LoVo (cell line): ENCODE results near the gene KIFC3.
"Not testable (repeated sequence)": the region's sequence is repeated elsewhere in the genome, so short reads cannot be mapped to it uniquely, and the experiment has no call there.

ENCODE experiments used
- DNase-seq: peaks from one replicate; pipeline ENCODE4 v3.0.0-alpha.2; 2016; ENCODE audit warnings: low spot score

KIFC3 gene

GRCh38 chr16:57802341-57803133 lies at the start of gene KIFC3:
Gene KIFC3, minus strand, starts transcription at chr16:57802491. Its CDS starts 4,248 bp downstream, at chr16:57798243.
- peak; percentile 61 for DNase-seq

- DNase-seq, result no peak
These were observed 45.9 kb upstream of the KIFC3 start for GRCh38 chr16:57848181-57848580.

- not testable (repeated sequence) for DNase-seq
These were observed 44.6 kb upstream of the KIFC3 start for GRCh38 chr16:57846931-57847330.

- DNase-seq, result no peak
These were observed 43.9 kb upstream of the KIFC3 start for GRCh38 chr16:57846078-57846697.

DNA sequence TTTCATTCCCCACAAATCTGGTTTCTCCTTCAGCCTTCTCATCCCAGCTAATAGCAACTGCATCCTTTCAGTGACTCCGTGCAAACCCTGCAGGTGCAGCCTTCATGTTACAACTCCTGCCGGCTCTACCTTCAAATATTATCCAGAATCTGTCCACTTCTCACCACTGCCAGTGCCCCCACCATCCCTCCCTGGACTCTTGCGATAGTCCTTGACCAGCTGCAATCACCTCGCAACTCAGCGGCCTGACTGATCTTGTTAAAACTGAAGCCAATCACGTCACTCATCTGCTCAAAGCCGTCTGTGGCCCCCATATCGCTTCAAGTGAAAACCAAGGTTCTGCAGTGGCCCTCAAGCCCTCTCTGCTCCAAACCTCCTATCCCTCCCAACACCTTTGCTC lies 42.8 kb upstream of the KIFC3 start:
- no peak for DNase-seq

- DNase-seq, result no peak
These were observed 42.2 kb upstream of the KIFC3 start for GRCh38 chr16:57844416-57845030.

- no peak for DNase-seq
These were observed 41.1 kb upstream of the KIFC3 start for GRCh38 chr16:57843400-57843799.

DNA sequence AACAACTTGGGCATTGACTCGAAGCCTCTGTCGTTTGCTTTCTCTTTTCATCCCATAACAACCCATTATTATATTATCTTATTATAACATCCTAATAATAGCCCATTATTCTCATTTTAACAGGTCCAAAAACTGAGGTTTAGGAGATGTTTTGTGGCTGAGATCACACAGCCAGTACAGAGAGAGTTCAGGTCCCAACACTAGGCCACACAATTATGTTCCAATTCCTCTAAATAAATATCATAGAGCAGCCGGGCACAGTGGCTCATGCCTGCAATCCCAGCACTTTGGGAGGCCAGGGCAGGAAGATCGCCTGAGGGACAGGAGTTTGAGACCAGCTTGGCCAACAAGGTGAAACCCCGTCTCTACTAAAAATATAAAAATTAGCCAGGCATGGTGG lies 40.3 kb upstream of the KIFC3 start:
- DNase-seq, result no peak

DNA sequence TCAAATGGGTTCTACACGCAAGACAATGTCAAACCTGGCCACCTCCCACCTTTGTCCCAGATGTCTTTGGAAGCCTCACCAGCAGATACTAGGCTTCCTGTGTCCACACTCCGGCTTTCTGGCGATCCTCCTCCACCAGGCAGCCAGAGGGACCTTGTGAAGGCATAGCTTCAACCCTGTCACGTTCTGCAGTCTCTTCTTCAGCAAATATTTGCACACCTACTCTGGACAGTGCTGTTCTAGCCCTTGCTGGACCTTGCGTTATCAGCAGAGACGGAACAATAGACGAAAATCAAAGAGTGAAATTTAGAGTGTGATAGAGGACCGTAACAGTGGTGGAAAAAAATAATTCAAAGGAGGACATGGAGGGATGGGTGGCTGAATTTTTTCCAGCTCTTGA lies 38.5 kb upstream of the KIFC3 start:
- no peak for DNase-seq

- no peak for DNase-seq
These were observed 35.9 kb upstream of the KIFC3 start for GRCh38 chr16:57838161-57838560.

DNA sequence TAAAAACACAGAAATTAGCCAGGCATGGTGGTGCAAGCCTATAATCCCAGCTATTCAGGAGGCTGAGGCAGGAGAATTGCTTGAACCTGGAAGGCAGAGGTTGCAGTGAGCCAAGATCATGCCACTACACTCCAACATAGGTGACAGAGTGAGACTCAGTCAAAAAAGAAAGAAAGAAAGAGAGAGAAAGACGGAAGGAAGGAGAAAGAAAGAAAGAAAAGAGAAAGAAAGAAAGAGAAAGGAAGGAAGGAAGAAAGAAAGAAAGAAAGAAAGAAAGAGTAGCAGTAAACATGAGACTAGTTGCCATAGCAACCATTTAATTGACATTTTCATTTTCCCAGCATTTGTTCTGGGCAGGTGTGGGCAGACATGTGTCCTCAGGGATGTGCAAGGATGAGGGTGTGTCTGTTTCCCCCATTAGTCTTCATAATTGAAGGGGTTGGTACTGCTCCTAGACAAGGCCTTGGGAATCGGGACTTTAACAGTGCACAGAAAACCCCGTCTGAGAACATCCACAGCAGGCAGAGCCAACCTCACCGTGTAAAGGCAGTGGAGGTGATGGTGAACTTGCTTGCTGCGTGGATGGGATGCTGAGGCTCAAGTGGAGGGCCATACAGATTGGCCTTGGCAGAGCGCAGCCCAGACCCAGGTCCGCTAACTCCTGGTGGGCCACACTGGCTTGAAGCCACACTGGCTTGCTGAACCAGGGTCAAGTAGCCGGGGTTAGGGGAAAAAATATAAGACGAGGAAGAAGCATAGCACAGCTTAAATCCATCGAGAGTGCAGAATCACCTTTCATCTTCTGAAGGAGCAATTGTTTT lies 35.2 kb upstream of the KIFC3 start:
- no peak for DNase-seq

DNA sequence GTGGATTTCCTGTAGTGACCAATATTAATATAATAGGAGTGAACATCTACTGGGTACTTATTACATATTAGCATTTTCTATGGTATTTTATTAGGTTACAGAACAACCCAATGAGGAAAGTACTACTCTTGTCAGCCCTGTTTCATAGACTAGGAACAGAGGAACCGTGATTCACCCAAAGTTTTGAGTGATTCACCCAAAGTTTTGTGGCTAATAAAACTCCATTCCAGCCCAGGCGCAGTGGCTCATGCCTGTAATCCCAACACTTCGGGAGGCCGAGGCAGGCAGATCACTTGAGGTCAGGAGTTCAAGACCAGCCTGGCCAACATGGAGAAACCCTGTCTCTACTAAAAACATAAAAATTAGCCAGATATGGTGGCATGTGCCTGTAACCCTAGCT lies 33.1 kb upstream of the KIFC3 start:
- DNase-seq, result not testable (repeated sequence)

DNA sequence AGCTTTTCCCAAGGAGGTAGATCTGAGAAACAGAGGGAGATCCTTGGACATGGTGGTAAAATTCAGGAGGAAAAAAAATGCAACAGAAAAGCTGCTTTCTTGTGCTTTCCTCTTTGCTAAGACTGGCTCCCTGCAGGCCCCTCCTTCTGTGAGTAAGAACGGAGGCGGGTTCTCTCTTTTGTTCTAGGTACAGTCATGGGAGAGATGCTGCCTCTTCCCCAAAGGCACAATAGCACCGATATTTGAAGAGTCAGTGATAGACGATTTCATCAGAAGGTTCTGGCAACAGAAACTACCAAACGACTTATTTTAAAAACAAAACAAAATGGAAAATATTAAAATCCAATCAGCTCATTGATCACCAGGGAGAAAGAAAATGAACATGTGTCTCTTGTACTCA lies 32.6 kb upstream of the KIFC3 start:
- no peak for DNase-seq

- DNase-seq, result peak; percentile 67
These were observed 28.7 kb upstream of the KIFC3 start for GRCh38 chr16:57830890-57831484.

- DNase-seq, result no peak
These were observed 27.7 kb upstream of the KIFC3 start for GRCh38 chr16:57829969-57830360.

GRCh38 chr16:57828272-57829161 lies 26.2 kb upstream of the KIFC3 start:
- no peak for DNase-seq

DNA sequence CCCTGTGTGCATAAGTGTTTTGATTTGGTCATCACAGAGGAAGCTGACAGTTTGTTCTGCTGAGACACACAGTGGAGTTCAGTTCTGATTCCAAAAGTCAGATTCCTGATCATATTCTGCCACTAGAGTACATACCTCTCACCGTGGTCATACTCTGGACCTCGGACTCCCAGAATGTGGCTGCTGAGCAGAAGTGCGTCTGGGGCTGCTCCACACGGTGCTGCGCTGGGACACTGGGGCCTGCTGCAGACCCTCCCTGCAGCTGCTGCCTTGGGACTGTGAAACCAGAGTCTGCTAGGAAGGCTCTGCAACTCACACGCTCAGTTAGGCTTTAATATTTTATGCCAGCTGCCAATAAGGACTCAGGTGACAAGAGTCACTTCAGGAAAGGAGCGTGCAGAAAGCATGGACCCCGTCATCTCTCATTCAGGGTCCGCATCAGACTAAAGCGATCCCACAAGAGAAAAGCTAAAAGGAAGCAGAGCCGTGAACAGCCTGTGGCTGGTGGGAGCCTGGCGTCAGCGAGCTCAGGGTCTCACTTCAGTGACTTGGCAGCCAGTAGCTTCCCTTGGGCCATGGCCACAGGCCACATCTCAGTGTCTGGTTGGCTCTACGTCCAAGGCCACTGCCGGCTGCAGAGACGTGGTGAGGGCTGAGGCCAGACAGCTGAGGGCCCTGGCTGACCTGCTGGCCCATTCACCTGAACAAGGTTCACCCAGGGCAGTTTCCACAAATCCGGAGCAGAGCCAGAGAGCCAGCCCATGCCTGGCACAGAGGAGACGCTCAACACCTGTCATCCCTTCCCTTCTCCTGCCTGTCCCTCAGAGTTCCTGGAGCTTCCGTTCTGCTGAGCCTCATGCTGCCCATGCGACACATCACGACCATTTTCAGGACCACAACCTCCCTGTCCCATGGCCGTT lies 24.7 kb upstream of the KIFC3 start:
- no peak for DNase-seq

DNA sequence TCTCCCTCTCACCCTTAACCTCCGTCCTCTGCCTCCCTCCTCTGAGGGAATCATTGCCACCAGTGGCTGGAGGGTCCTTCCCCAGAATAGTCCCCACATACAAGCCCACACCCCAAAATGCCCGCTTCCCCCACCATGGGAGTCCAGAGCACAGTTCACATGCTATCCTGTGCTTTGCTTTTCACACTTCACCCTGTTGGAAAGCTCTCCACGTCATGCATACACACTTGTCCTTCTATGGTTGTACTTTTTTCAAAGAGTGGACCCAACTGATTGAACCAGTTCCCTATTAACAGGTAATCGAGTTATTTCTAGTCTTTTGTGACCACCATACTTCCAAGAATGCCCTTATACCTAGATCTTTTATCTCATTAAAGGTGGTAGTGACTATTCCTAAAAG lies 23.8 kb upstream of the KIFC3 start:
- DNase-seq, result no peak

DNA sequence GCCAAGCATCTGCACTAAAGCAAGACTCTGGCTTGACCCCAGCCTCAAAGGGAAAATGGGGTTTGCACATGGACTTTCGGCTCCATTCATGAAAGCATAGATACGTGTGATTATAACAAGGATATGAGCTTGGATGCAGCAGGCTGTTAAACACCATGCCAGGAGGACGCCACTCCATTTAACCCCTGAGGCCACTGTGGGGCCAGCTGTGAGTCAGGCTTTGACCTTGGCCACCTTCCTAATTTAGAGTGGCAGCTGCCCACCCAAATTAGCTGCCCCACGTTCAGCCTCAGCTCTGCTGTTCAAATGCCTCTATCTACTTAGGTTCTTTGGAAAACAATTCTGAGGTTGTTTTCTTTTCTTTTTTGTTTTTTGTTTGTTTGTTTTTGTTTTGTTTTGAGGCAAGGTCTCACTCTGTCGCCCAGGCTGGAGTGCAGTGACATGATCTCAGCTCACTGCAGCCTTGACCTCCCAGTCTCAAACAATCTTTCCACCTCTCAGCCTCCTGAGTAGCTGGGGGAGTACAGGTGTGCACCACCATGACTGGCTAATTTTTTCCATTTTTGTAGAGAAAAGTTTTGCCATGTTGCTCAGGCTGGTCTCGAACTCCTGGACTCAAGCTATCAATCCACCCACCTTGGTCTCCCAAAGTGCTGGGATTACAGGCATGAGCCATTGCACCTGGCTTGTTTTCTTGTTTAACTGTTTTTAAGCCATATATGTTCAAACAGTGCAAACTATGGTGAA lies 23.2 kb upstream of the KIFC3 start:
- DNase-seq, result no peak
